ENCODE results near the gene ESYT1. TPM values are rescaled to one million over a fixed set of nuclear protein-coding genes. Genes with fewer than 3 reads are reported as not detected.

ESYT1 gene
- total and polyA plus RNA-seq, 10 of the 15 experiments (the other 5 are each of a cell fraction or from before 2014, with no cell fraction given), result 47.5 to 120 (median 87.1) TPM

DNA sequence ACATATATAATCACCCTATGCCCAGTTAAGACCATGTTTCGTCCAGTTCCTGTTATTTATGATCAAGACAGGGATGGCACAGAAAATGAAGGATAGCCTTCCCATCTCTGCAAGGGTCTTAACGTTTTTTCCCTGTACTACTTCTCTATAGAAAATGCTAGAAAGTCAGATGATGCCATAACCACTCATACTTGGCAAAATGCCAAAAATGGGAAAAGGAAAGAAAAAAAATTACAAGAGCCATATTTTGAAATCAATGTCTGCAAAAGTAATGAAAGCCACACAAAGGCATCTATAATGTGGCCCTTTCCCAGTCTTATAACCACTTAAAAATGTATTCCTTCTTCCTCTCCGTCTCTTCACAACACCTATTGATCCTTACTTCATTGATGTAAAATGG, 22.5 kb downstream of the ESYT1 start:
- H2AFZ ChIP-seq (ENCODE audit: control insufficient read depth, low read depth, low read length), result no peak overlapping the region
- intact Hi-C loops (cut with micrococcal nuclease; ENCODE audit: unreplicated experiment) (loop anchor here (5.0 kb wide), 1 partner anchor 33 kb away; the partner anchor contains the start of genes RPL41 and ZC3H10), in situ Hi-C loops (cut with MboI) (no loop called here)
- no peak for DNase-seq (ENCODE audit: low read depth, low spot score)
- H3K4me3 ChIP-seq, result no peak overlapping the region
- ChIA-PET CTCF (interaction anchor here (0.6 to 2.3 kb wide), 3 partner anchors 23 to 31 kb away, joined by 3 to 8 read pairs (median 3); partner anchors contain the start of genes ESYT1 and ZC3H10), SMC1A (ENCODE audit: uncharacterized antibody, unreplicated experiment) (interaction anchor here (1.0 kb wide), 1 partner anchor 21 kb away, joined by 4 read pairs; no protein-coding TSS in a partner anchor), POLR2A (interaction anchor here (0.6 to 2.0 kb wide), 8 partner anchors 9 to 321 kb away, joined by 3 to 11 read pairs (median 4); partner anchors contain the start of genes DNAJC14, IL23A and RNF41), RAD21 (ENCODE audit: unreplicated experiment) (interaction anchor here (1.9 kb wide), 1 partner anchor 32 kb away, joined by 10 read pairs; the partner anchor contains the start of gene ZC3H10)
- peaks cover 15% of the 10 kb centered on the region for H3K4me1 ChIP-seq (ENCODE audit: control insufficient read depth, insufficient read depth, low read length)
- no peak for FAIRE-seq
- TF ChIP-seq, protein P1, sequence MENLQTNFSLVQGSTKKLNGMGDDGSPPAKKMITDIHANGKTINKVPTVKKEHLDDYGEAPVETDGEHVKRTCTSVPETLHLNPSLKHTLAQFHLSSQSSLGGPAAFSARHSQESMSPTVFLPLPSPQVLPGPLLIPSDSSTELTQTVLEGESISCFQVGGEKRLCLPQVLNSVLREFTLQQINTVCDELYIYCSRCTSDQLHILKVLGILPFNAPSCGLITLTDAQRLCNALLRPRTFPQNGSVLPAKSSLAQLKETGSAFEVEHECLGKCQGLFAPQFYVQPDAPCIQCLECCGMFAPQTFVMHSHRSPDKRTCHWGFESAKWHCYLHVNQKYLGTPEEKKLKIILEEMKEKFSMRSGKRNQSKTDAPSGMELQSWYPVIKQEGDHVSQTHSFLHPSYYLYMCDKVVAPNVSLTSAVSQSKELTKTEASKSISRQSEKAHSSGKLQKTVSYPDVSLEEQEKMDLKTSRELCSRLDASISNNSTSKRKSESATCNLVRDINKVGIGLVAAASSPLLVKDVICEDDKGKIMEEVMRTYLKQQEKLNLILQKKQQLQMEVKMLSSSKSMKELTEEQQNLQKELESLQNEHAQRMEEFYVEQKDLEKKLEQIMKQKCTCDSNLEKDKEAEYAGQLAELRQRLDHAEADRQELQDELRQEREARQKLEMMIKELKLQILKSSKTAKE (IDR thresholded peaks at IDR 0.05; ENCODE audit: low read depth, poor library complexity, severe bottlenecking), result peak; percentile 83
- TF ChIP-seq TARDBP (IDR thresholded peaks at IDR 0.05; ENCODE audit: borderline replicate concordance) (no peak), SMAD1 (IDR thresholded peaks at IDR 0.05; ENCODE audit: low read depth, partially characterized antibody) (peak; percentile 97)
- H3K9me3 ChIP-seq (replicated peaks; ENCODE audit: control insufficient read depth, insufficient read depth, low read length), result no peaks in the 10 kb centered on the region
- H3K9ac ChIP-seq (ENCODE audit: control insufficient read depth, insufficient read depth, low read length), result no peak overlapping the region
- ATAC-seq, result no peak
- peaks cover 0 to 3% of the 10 kb centered on the region in 2 experiments; a peak in 1 of 4 replicates for H3K36me3 ChIP-seq (ENCODE audit: control insufficient read depth in 2 of 2, insufficient read depth in 2 of 2, low read length in 1 of 2)
- 75% methylated on average over 3 of the region's 3 CpGs for WGBS (ENCODE audit: insufficient coverage, insufficient replicate concordance, low lambda C conversion rate, missing lambda C conversion rate)
- BruUV-seq (replicated peaks), result no TSS peak
- H3K27ac ChIP-seq (ENCODE audit: control insufficient read depth, insufficient read depth), result no peak overlapping the region
- H3K4me2 ChIP-seq (ENCODE audit: control insufficient read depth, insufficient read depth), result no peak overlapping the region
- H3K27me3 ChIP-seq (replicated peaks in 1 of 2; ENCODE audit: control insufficient read depth in 2 of 2, insufficient read depth in 2 of 2, low read length in 1 of 2), result no peaks in the 10 kb centered on the region
- no peaks in the 10 kb centered on the region for H4K20me1 ChIP-seq (ENCODE audit: control insufficient read depth, insufficient read depth)
- H3K79me2 ChIP-seq (ENCODE audit: control insufficient read depth, insufficient read depth, low read length), result peaks cover 18% of the 10 kb centered on the region
